ENCODE data around the gene MED14.

MED14 gene

GRCh38 chrX:40663078-40663740, 72.1 kb downstream of the MED14 start:
- no peak for DNase-seq

- DNase-seq: no peak
Observed at GRCh38 chrX:40661489-40661888, 73.9 kb downstream of the MED14 start.

- no peak for DNase-seq
Observed at GRCh38 chrX:40660381-40660780, 75.0 kb downstream of the MED14 start.

- no peak for DNase-seq
Observed at GRCh38 chrX:40653535-40653934, 81.8 kb downstream of the MED14 start.

GRCh38 chrX:40652664-40653063, 82.7 kb downstream of the MED14 start:
- DNase-seq: no peak

GRCh38 chrX:40651620-40652223, 83.6 kb downstream of the MED14 start:
- DNase-seq: peak; percentile 68

- peak; percentile 99 for DNase-seq
Observed at GRCh38 chrX:40647307-40648197, 87.8 kb downstream of the MED14 start, which contains the start of gene CXorf38. Gene CXorf38 (minus strand): TSS chrX:40647561. CDS start chrX:40647520, 41 bp downstream.

- peak; percentile 24 for DNase-seq
Observed at GRCh38 chrX:40646489-40647306, 88.6 kb downstream of the MED14 start.

GRCh38 chrX:40644821-40645358, 90.5 kb downstream of the MED14 start:
- DNase-seq: peak; percentile 51

GRCh38 chrX:40644176-40644575, 91.2 kb downstream of the MED14 start:
- DNase-seq: no peak

GRCh38 chrX:40637687-40638086, 97.7 kb downstream of the MED14 start:
- no peak for DNase-seq

GRCh38 chrX:40632199-40632598, 103.1 kb downstream of the MED14 start:
- no peak for DNase-seq

GRCh38 chrX:40628506-40628905, 106.8 kb downstream of the MED14 start:
- no peak for DNase-seq

- DNase-seq: no peak
Observed at GRCh38 chrX:40625294-40625693, 110.0 kb downstream of the MED14 start.

GRCh38 chrX:40623665-40624064, 111.7 kb downstream of the MED14 start:
- DNase-seq: no peak

GRCh38 chrX:40623139-40623536, 112.2 kb downstream of the MED14 start, which contains the start of gene MPC1L:
Gene MPC1L (plus strand): TSS chrX:40623428. CDS start chrX:40623566, 138 bp downstream.
- DNase-seq: no peak

- no peak for DNase-seq
Observed at GRCh38 chrX:40622479-40623138, 112.7 kb downstream of the MED14 start.

- DNase-seq: no peak
Observed at GRCh38 chrX:40617566-40617965, 117.8 kb downstream of the MED14 start.

GRCh38 chrX:40615976-40616375, 119.4 kb downstream of the MED14 start:
- no peak for DNase-seq

- DNase-seq: no peak
Observed at GRCh38 chrX:40612511-40612910, 122.8 kb downstream of the MED14 start.

GRCh38 chrX:40607381-40607780, 128.0 kb downstream of the MED14 start:
- DNase-seq: no peak

- no peak for DNase-seq
Observed at GRCh38 chrX:40603446-40603845, 131.9 kb downstream of the MED14 start.
